Spleen (tissue), 11 donors: ENCODE results near the gene KDM3B. TPM values are rescaled to one million over a fixed set of nuclear protein-coding genes. Genes with fewer than 3 reads are reported as not detected.
"Not testable (repeated sequence)": the region's sequence is repeated elsewhere in the genome, so short reads cannot be mapped to it uniquely, and the experiment has no call there.

Experiments used
- DNase-seq: peaks from one replicate; pipeline ENCODE4 v3.0.0-alpha.2; 2020
- H3K27ac ChIP-seq, 8 donors: fragments of 200-600 bp; sonication (generic) in 7 of 8; 1 replicate in 4 of 8; 2 replicates in 4 of 8; pipeline versions ENCODE4 v1.5.0 to v1.8.0; 2016 to 2021; ENCODE audit warnings: inconsistent platforms in 4 of 8, mild to moderate bottlenecking in 4 of 8, moderate library complexity in 1 of 8
- H3K27me3 ChIP-seq, 7 donors: fragments of 200-600 bp; sonication (generic) in 6 of 7; replicated peaks in 1 of 7; 1 replicate in 4 of 7; 2 replicates in 3 of 7; pipeline versions ENCODE4 v1.5.0 to v1.8.0; 2016 to 2021; ENCODE audit warnings: inconsistent platforms in 3 of 7, mild to moderate bottlenecking in 1 of 7
- H3K36me3 ChIP-seq, 6 donors: fragments of 200-600 bp; sonication (generic) in 5 of 6; 1 replicate in 4 of 6; 2 replicates in 2 of 6; pipeline versions ENCODE4 v1.5.0 to v1.8.0; 2016 to 2021; ENCODE audit warnings: inconsistent platforms in 2 of 6
- H3K4me1 ChIP-seq, 6 donors: fragments of 200-600 bp; sonication (generic) in 5 of 6; 1 replicate in 3 of 6; 2 replicates in 3 of 6; pipeline versions ENCODE4 v1.5.0 to v1.8.0; 2016 to 2021; ENCODE audit warnings: inconsistent platforms in 3 of 6
- H3K4me3 ChIP-seq, 8 donors: fragments of 200-600 bp; sonication (generic) in 7 of 8; 1 replicate in 4 of 8; 2 replicates in 4 of 8; pipeline versions ENCODE4 v1.5.0 to v1.8.0; 2016 to 2021; ENCODE audit warnings: inconsistent platforms in 4 of 8, mild to moderate bottlenecking in 4 of 8, moderate library complexity in 2 of 8
- H3K9me3 ChIP-seq, 8 donors: fragments of 200-600 bp; sonication (generic) in 7 of 8; 1 replicate in 4 of 8; 2 replicates in 4 of 8; pipeline versions ENCODE4 v1.5.0 to v1.8.0; 2016 to 2021; ENCODE audit warnings: inconsistent platforms in 4 of 8
- POLR2A ChIP-seq, 3 donors: fragments of 450-650 bp; IDR thresholded peaks; one replicate each; pipeline ENCODE4 v1.5.1; 2017; ENCODE audit warnings: antibody characterized with exemption in 3 of 3, mild to moderate bottlenecking in 1 of 3
- POLR2AphosphoS5 ChIP-seq, 3 donors: sonication (generic); formaldehyde crosslinking; IDR thresholded peaks; one replicate each; pipeline ENCODE4 v1.5.1; 2017; ENCODE audit warnings: antibody characterized with exemption in 3 of 3
- WGBS, 5 donors: extraction: QIAGEN DNeasy Blood & Tissue Kit in 3 of 5; methylation state at CpG; one replicate each; pipeline versions ENCODE4 v1.1.5 to v1.1.7; 2013 to 2018; 5-methylcytosine and 5-hydroxymethylcytosine counted together
- intact Hi-C: fragments of 100-400 bp; cut with DNase I; formaldehyde crosslinking; loops from one replicate; pipeline ENCODE4 v1.15.0; 2023; ENCODE audit warnings: low total_unique reads
- polyA plus RNA-seq, 3 donors: library from polyadenylated mRNA; stranded (reverse); fragments of 200-250 nt; gene quantifications; one replicate each; pipeline ENCODE4 v1.2.1, GENCODE V29; 2013
- total RNA-seq, 7 donors: library from RNA; depleted of rRNA in 3 of 7; stranded (reverse); fragments of >200 nt in 3 of 7; fragmentation: NEBNext Ultra II Directional in 4 of 7; extraction: Animal tissue kit (Norgen Biotek cat#: 25700) in 4 of 7; gene quantifications; one replicate each; pipeline versions ENCODE4 v1.1.0 to v1.2.1, GENCODE V29; 2016 to 2021
- TF ChIP-seq, protein P1 (sequence below), 11 experiments: fragments of 200-600 bp in 7 of 11; fragments of 450-650 bp in 4 of 11; sonication (generic) in 4 of 11; IDR thresholded peaks in 8 of 11; conservative IDR thresholded peaks in 3 of 11; 1 replicate in 7 of 11; 2 replicates in 4 of 11; pipeline versions ENCODE4 v1.4.0 to v1.8.0; 2016 to 2021; ENCODE audit warnings: antibody characterized with exemption in 11 of 11, inconsistent platforms in 4 of 11, mild to moderate bottlenecking in 1 of 11
- donor health status: healthy with polysubstance abuse.
- donor health status: DM: no; HTN: no; CAD: no; lungs with moderate emphysema.
- donor health status: DM: no; HTN: no; CAD: no.
- donor health status: Bipolar disorder and iron deficiency.
- donor health status: healthy.
- donor health status: DM: no; HTN: no; CAD: no.
- donor health status: DM: yes; HTN: yes; CAD: no.

KDM3B gene
- total and polyA plus RNA-seq, 10 donors, result 21.6 to 90.6 (median 75.1) TPM

- TF ChIP-seq, protein P1, sequence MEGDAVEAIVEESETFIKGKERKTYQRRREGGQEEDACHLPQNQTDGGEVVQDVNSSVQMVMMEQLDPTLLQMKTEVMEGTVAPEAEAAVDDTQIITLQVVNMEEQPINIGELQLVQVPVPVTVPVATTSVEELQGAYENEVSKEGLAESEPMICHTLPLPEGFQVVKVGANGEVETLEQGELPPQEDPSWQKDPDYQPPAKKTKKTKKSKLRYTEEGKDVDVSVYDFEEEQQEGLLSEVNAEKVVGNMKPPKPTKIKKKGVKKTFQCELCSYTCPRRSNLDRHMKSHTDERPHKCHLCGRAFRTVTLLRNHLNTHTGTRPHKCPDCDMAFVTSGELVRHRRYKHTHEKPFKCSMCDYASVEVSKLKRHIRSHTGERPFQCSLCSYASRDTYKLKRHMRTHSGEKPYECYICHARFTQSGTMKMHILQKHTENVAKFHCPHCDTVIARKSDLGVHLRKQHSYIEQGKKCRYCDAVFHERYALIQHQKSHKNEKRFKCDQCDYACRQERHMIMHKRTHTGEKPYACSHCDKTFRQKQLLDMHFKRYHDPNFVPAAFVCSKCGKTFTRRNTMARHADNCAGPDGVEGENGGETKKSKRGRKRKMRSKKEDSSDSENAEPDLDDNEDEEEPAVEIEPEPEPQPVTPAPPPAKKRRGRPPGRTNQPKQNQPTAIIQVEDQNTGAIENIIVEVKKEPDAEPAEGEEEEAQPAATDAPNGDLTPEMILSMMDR (IDR thresholded peaks at IDR 0.05 in 8 of 11, conservative IDR thresholded peaks at IDR 0.05 in 3 of 11), result no peak
- TF ChIP-seq POLR2AphosphoS5 (IDR thresholded peaks at IDR 0.05), result no peak
- no peak for TF ChIP-seq POLR2A (IDR thresholded peaks at IDR 0.05)
- Histone ChIP-seq H3K27me3 (no peaks in the 10 kb centered on the region), H3K9me3 (no peaks in the 10 kb centered on the region), H3K4me1 (no peaks in the 10 kb centered on the region), H3K4me3 (no peak overlapping the region), H3K27ac (no peak overlapping the region), H3K36me3 (peaks cover 0 to 26% (median 0%) of the 10 kb centered on the region in 6 donors)
- no peak for DNase-seq
- WGBS, 5 donors, result 92 to 100% (median 94%) methylated on average over 2 to 7 of the region's 7 CpGs
- intact Hi-C loops, result no loop called here
Measured at GRCh38 chr5:138315751-138316278, 36.7 kb upstream of the KDM3B start.

- 74 to 95% (median 89%) methylated on average over 3 of the region's 3 CpGs for WGBS, 5 donors
- H3K27me3 ChIP-seq, result no peaks in the 10 kb centered on the region
- TF ChIP-seq, protein P1 (IDR thresholded peaks at IDR 0.05 in 8 of 11, conservative IDR thresholded peaks at IDR 0.05 in 3 of 11), result no peak
- TF ChIP-seq POLR2AphosphoS5 (IDR thresholded peaks at IDR 0.05) (no peak), POLR2A (IDR thresholded peaks at IDR 0.05) (no peak)
- H3K4me3 ChIP-seq, result no peak overlapping the region
- no peak overlapping the region for H3K27ac ChIP-seq
- H3K9me3 ChIP-seq, result no peaks in the 10 kb centered on the region
- no peaks in the 10 kb centered on the region for H3K4me1 ChIP-seq
- intact Hi-C loops, result no loop called here
- no peak for DNase-seq
- H3K36me3 ChIP-seq, result peaks cover 0 to 26% (median 0%) of the 10 kb centered on the region in 6 donors
Measured at GRCh38 chr5:138316355-138316754, 36.1 kb upstream of the KDM3B start.

DNA sequence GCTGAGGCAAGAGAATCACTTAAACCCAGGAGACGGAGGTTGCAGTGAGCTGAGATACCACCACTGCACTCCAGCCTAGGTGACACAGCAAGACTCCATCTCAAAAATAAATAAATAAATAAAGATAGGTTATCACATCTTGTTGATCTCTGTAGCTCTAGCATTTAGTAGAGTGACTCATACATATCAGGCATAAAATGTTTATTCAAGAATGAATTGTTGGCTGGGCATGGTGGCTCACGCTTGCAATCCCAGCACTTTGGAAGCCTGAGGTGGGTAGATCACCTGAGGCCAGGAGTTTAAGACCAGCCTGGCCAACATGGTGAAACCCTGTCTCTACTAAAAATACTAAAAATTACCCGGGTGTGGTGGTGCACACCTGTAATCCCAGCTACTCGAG, 34.3 kb upstream of the KDM3B start:
- H3K27ac ChIP-seq, H3K4me3 ChIP-seq, DNase-seq, H3K27me3 ChIP-seq, intact Hi-C loops, H3K4me1 ChIP-seq, H3K9me3 ChIP-seq: not testable (repeated sequence)
- H3K36me3 ChIP-seq, result peaks cover 0 to 26% (median 0%) of the 10 kb centered on the region in 6 donors
- whole genome bisulfite sequencing, 5 donors, result 93 to 98% (median 96%) methylated on average over 4 of the region's 4 CpGs

GRCh38 chr5:138330813-138331448, 21.6 kb upstream of the KDM3B start:
- H3K27me3 ChIP-seq, result no peaks in the 10 kb centered on the region
- no peaks in the 10 kb centered on the region for H3K36me3 ChIP-seq
- H3K4me3 ChIP-seq, result peak overlapping the region in 7 of 8 donors; percentile 35 to 68 (median 55)
- no peak for DNase-seq
- 4 to 7% (median 6%) methylated on average over 12 of the region's 12 CpGs for WGBS, 5 donors
- H3K4me1 ChIP-seq, result peaks cover 12 to 26% (median 17%) of the 10 kb centered on the region in 6 donors
- peak overlapping the region in 3 of 8 donors; percentile 15 to 69 (median 59) for H3K27ac ChIP-seq
- TF ChIP-seq POLR2A (IDR thresholded peaks at IDR 0.05) (no peak), POLR2AphosphoS5 (IDR thresholded peaks at IDR 0.05) (no peak)
- TF ChIP-seq, protein P1 (IDR thresholded peaks at IDR 0.05 in 8 of 11, conservative IDR thresholded peaks at IDR 0.05 in 3 of 11), result no peak
- intact Hi-C loops, result no loop called here
- H3K9me3 ChIP-seq, result no peaks in the 10 kb centered on the region
